ENCODE measurements around the gene RANBP3. TPM values are rescaled to one million over a fixed set of nuclear protein-coding genes. Genes with fewer than 3 reads are reported as not detected.

The RANBP3 gene
- total RNA-seq, 5 donors from 2014 or later (not counting 1 experiment from before 2014, with no cell fraction given), result 90.2 to 101 (median 98.3) TPM

DNA sequence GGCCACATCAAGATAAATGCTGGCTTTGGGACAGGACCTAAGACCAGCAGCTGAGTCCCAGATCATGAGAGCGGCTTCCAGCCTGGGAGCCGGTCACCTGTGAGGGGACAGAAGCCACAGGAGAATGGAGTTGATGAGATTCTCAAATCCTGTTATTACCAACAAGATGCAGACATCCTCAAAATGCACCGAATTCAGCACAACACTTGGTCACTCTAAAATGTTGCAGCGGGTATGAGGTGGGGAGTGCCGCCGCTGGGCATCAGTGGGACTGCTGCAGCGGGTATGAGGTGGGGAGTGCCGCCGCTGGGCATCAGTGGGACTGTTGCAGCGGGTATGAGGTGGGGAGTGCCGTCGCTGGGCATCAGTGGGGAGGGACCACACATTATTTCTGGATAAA, 21.2 kb downstream of the RANBP3 start:
- no peaks in the 10 kb centered on the region for H3K9me3 ChIP-seq
- no peaks in the 10 kb centered on the region for H3K27me3 ChIP-seq (replicated peaks in 1 of 2; ENCODE audit: control insufficient read depth in 2 of 2, extremely low read depth in 1 of 2, insufficient read depth in 2 of 2, low read length in 1 of 2)
- Mint-ChIP-seq H3K4me3 (no peak overlapping the region), H3K4me1 (peaks cover 84 to 96% (median 95%) of the 10 kb centered on the region in 3 donors), H3K9me3 (no peaks in the 10 kb centered on the region), H3K27ac (peak overlapping the region; percentile 8 to 77), H3K36me3 (peaks cover 3% of the 10 kb centered on the region), H3K27me3 (no peaks in the 10 kb centered on the region)
- H3K4me3 ChIP-seq (ENCODE audit: control insufficient read depth in 1 of 2, extremely low read depth in 1 of 2, low read length in 1 of 2), result no peak overlapping the region
- CTCF ChIA-PET, result interaction anchor here in 1 of 2 donors (1.1 kb wide), 1 partner anchor 11 kb away, joined by 4 read pairs; no protein-coding TSS in a partner anchor
- H3K36me3 ChIP-seq (ENCODE audit: control insufficient read depth in 2 of 2, extremely low read depth in 1 of 2, insufficient read depth in 1 of 2, low read length in 1 of 2), result peaks cover 0 to 17% of the 10 kb centered on the region in 2 donors
- ATAC-seq (replicated peaks in 1 of 4) (no peak), DNase-seq (no peak)
- 94% methylated on average over 9 of the region's 12 CpGs for WGBS (ENCODE audit: insufficient coverage)
- POLR2A ChIA-PET, result no interaction called here
- peaks cover 51 to 82% of the 10 kb centered on the region in 2 experiments for H3K4me1 ChIP-seq (ENCODE audit: control insufficient read depth in 1 of 2, extremely low read depth in 1 of 2, insufficient read depth in 2 of 2, low read length in 2 of 2)
- no peak overlapping the region for H3K27ac ChIP-seq (ENCODE audit: low read length)

GRCh38 chr19:5956323-5956722, 21.6 kb downstream of the RANBP3 start:
- POLR2A ChIA-PET, result no interaction called here
- H3K4me1 ChIP-seq (ENCODE audit: control insufficient read depth in 1 of 2, extremely low read depth in 1 of 2, insufficient read depth in 2 of 2, low read length in 2 of 2), result peaks cover 53 to 82% of the 10 kb centered on the region in 2 experiments

GRCh38 chr19:5955636-5955935, 22.4 kb downstream of the RANBP3 start:
- Histone ChIP-seq H3K27me3 (replicated peaks in 1 of 2; ENCODE audit: control insufficient read depth in 2 of 2, extremely low read depth in 1 of 2, insufficient read depth in 2 of 2, low read length in 1 of 2) (no peaks in the 10 kb centered on the region), H3K4me1 (ENCODE audit: control insufficient read depth in 1 of 2, extremely low read depth in 1 of 2, insufficient read depth in 2 of 2, low read length in 2 of 2) (peaks cover 57 to 81% of the 10 kb centered on the region in 2 experiments), H3K9me3 (no peaks in the 10 kb centered on the region), H3K36me3 (ENCODE audit: control insufficient read depth in 2 of 2, extremely low read depth in 1 of 2, insufficient read depth in 1 of 2, low read length in 1 of 2) (peaks cover 0 to 19% of the 10 kb centered on the region in 2 donors), H3K4me3 (ENCODE audit: control insufficient read depth in 1 of 2, extremely low read depth in 1 of 2, low read length in 1 of 2) (no peak overlapping the region), H3K27ac (ENCODE audit: low read length) (no peak overlapping the region)
- H3K4me1 Mint-ChIP-seq, result peaks cover 84 to 96% (median 95%) of the 10 kb centered on the region in 3 donors
- 100% methylated on average over 1 of the region's 3 CpGs for WGBS (ENCODE audit: insufficient coverage)
- no peaks in the 10 kb centered on the region for H3K27me3 Mint-ChIP-seq
- ChIA-PET POLR2A (no interaction called here), CTCF (interaction anchor here in 1 of 2 donors (1.1 kb wide), 1 partner anchor 12 kb away, joined by 4 read pairs; no protein-coding TSS in a partner anchor)
- DNase-seq (no peak), ATAC-seq (replicated peaks in 1 of 4) (no peak)
- H3K27ac Mint-ChIP-seq, result peak overlapping the region; percentile 61 to 77
- peaks cover 3% of the 10 kb centered on the region for H3K36me3 Mint-ChIP-seq
- no peaks in the 10 kb centered on the region for H3K9me3 Mint-ChIP-seq
- no peak overlapping the region for H3K4me3 Mint-ChIP-seq

More at GRCh38 chr19:5956323-5956722, 21.6 kb downstream of the RANBP3 start:
- Histone ChIP-seq H3K27me3 (replicated peaks in 1 of 2; ENCODE audit: control insufficient read depth in 2 of 2, extremely low read depth in 1 of 2, insufficient read depth in 2 of 2, low read length in 1 of 2) (no peaks in the 10 kb centered on the region), H3K4me3 (ENCODE audit: control insufficient read depth in 1 of 2, extremely low read depth in 1 of 2, low read length in 1 of 2) (no peak overlapping the region), H3K36me3 (ENCODE audit: control insufficient read depth in 2 of 2, extremely low read depth in 1 of 2, insufficient read depth in 1 of 2, low read length in 1 of 2) (peaks cover 0 to 17% of the 10 kb centered on the region in 2 donors), H3K9me3 (no peaks in the 10 kb centered on the region), H3K27ac (ENCODE audit: low read length) (no peak overlapping the region)
- DNase-seq (no peak), ATAC-seq (replicated peaks in 1 of 4) (no peak)
- peak overlapping the region; percentile 51 to 77 for H3K27ac Mint-ChIP-seq
- no peaks in the 10 kb centered on the region for H3K9me3 Mint-ChIP-seq
- peaks cover 84 to 96% (median 95%) of the 10 kb centered on the region in 3 donors for H3K4me1 Mint-ChIP-seq
- CTCF ChIA-PET, result interaction anchor here in 1 of 2 donors (1.1 kb wide), 1 partner anchor 12 kb away, joined by 4 read pairs; no protein-coding TSS in a partner anchor
- H3K4me3 Mint-ChIP-seq, result no peak overlapping the region
- H3K27me3 Mint-ChIP-seq, result no peaks in the 10 kb centered on the region
- WGBS (ENCODE audit: insufficient coverage), result 80% methylated on average over 1 of the region's 3 CpGs
- H3K36me3 Mint-ChIP-seq, result peaks cover 3% of the 10 kb centered on the region

GRCh38 chr19:5954293-5954692, 23.6 kb downstream of the RANBP3 start:
- H3K4me3 ChIP-seq (ENCODE audit: control insufficient read depth in 1 of 2, extremely low read depth in 1 of 2, low read length in 1 of 2), result no peak overlapping the region
- no peaks in the 10 kb centered on the region for H3K27me3 ChIP-seq (replicated peaks in 1 of 2; ENCODE audit: control insufficient read depth in 2 of 2, extremely low read depth in 1 of 2, insufficient read depth in 2 of 2, low read length in 1 of 2)
- H3K4me1 ChIP-seq (ENCODE audit: control insufficient read depth in 1 of 2, extremely low read depth in 1 of 2, insufficient read depth in 2 of 2, low read length in 2 of 2), result peaks cover 58 to 81% of the 10 kb centered on the region in 2 experiments
- ChIA-PET POLR2A (no interaction called here), CTCF (no interaction called here)
- H3K27ac ChIP-seq (ENCODE audit: low read length), result peak overlapping the region; percentile 55
- Mint-ChIP-seq H3K27ac (peak overlapping the region; percentile 93 to 98), H3K4me3 (peak overlapping the region; percentile 60 to 86 (median 70)), H3K4me1 (peaks cover 84 to 96% (median 96%) of the 10 kb centered on the region in 3 donors), H3K36me3 (peaks cover 3% of the 10 kb centered on the region), H3K9me3 (no peaks in the 10 kb centered on the region), H3K27me3 (no peaks in the 10 kb centered on the region)
- 71% methylated on average over 4 of the region's 6 CpGs for WGBS (ENCODE audit: insufficient coverage)
- no peak for DNase-seq
- no peaks in the 10 kb centered on the region for H3K9me3 ChIP-seq
- no peak for ATAC-seq (replicated peaks in 1 of 4)
- H3K36me3 ChIP-seq (ENCODE audit: control insufficient read depth in 2 of 2, extremely low read depth in 1 of 2, insufficient read depth in 1 of 2, low read length in 1 of 2), result peaks cover 0 to 20% of the 10 kb centered on the region in 2 donors

DNA sequence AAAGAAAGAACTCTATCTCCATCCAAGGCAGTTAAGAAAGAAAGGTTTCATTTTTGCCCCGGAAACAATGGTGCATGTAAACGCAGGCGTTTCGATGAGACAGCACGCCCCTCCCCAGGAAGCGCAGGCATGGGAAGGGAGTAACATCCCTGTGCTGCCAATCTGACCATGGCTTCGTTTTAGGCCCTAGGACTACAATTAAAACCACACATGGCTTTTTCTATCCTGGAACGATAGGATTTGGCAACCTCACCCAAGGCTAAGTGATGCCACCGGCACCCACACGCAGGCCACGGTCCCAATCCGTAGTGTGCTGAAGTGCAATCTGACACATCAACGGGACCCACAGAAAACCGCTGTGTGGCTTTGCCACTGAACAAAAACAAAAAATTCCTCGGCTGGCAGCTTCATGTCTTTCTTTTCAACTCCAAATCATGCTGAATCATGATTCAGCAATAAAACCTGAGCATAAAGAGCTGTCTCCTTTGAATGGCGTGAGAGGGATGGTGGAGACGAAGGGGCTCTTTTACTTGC, 24.2 kb downstream of the RANBP3 start:
- Mint-ChIP-seq H3K4me3 (peak overlapping the region; percentile 60 to 86 (median 70)), H3K27ac (peak overlapping the region; percentile 93 to 98), H3K27me3 (no peaks in the 10 kb centered on the region), H3K9me3 (no peaks in the 10 kb centered on the region), H3K36me3 (peaks cover 7% of the 10 kb centered on the region), H3K4me1 (peaks cover 84 to 96% (median 96%) of the 10 kb centered on the region in 3 donors)
- no peaks in the 10 kb centered on the region for H3K27me3 ChIP-seq (replicated peaks in 1 of 2; ENCODE audit: control insufficient read depth in 2 of 2, extremely low read depth in 1 of 2, insufficient read depth in 2 of 2, low read length in 1 of 2)
- DNase-seq (peak in 7 of 35 experiments; percentile 20 to 45 (median 22)), ATAC-seq (replicated peaks in 1 of 4) (peak; percentile 28 to 37 (median 32))
- H3K27ac ChIP-seq (ENCODE audit: low read length), result peak overlapping the region; percentile 55
- POLR2A ChIA-PET, result no interaction called here
- no peaks in the 10 kb centered on the region for H3K9me3 ChIP-seq
- CTCF ChIA-PET, result interaction anchor here in 1 of 2 donors (0.5 to 1.1 kb wide), 2 partner anchors 21 to 784 kb away, joined by 3 to 4 read pairs; partner anchors contain the start of gene GPR108
- H3K4me3 ChIP-seq (ENCODE audit: control insufficient read depth in 1 of 2, extremely low read depth in 1 of 2, low read length in 1 of 2), result peak overlapping the region in 1 of 2 donors; percentile 5
- H3K36me3 ChIP-seq (ENCODE audit: control insufficient read depth in 2 of 2, extremely low read depth in 1 of 2, insufficient read depth in 1 of 2, low read length in 1 of 2), result peaks cover 0 to 20% of the 10 kb centered on the region in 2 donors
- peaks cover 56 to 81% of the 10 kb centered on the region in 2 experiments for H3K4me1 ChIP-seq (ENCODE audit: control insufficient read depth in 1 of 2, extremely low read depth in 1 of 2, insufficient read depth in 2 of 2, low read length in 2 of 2)
- WGBS (ENCODE audit: insufficient coverage), result 25% methylated on average over 12 of the region's 17 CpGs

DNA sequence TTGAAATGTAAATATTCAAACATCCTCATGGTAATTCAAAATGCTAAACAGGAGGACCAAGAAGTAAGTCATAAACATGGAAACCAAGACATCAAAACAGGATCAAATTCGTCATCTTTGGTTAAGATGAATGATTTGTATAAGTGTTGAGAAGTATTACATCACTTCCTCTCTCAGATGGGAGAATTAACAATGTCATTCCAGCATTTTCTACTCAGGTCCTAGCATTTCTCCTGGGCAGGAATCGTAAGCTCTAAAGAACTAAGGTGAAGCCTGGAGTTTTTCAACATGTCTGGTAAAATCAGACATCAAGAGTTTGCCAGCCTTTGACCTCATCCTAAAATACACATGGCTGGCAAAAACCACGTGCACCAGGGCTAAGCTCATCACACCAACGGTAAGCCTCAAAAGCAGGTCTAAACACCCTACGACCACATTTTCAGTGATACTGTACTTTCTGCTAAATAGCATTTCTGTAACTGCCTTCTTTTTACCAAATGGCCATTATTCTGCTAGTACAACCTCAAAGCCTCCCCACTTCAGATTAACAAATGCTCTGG, 24.8 kb downstream of the RANBP3 start:
- H3K27me3 ChIP-seq (replicated peaks in 1 of 2; ENCODE audit: control insufficient read depth in 2 of 2, extremely low read depth in 1 of 2, insufficient read depth in 2 of 2, low read length in 1 of 2), result no peaks in the 10 kb centered on the region
- H3K36me3 ChIP-seq (ENCODE audit: control insufficient read depth in 2 of 2, extremely low read depth in 1 of 2, insufficient read depth in 1 of 2, low read length in 1 of 2), result peaks cover 0 to 14% of the 10 kb centered on the region in 2 donors
- WGBS (ENCODE audit: insufficient coverage), result 36% methylated on average over 4 of the region's 5 CpGs
- POLR2A ChIA-PET, result no interaction called here
- Mint-ChIP-seq H3K27ac (peak overlapping the region; percentile 93 to 98), H3K36me3 (peaks cover 7% of the 10 kb centered on the region), H3K4me1 (peaks cover 88 to 95% (median 95%) of the 10 kb centered on the region in 3 donors), H3K4me3 (peak overlapping the region; percentile 60 to 86 (median 70)), H3K27me3 (no peaks in the 10 kb centered on the region), H3K9me3 (no peaks in the 10 kb centered on the region)
- no peak for DNase-seq
- ATAC-seq (replicated peaks in 1 of 4), result no peak
- no peak overlapping the region for H3K4me3 ChIP-seq (ENCODE audit: control insufficient read depth in 1 of 2, extremely low read depth in 1 of 2, low read length in 1 of 2)
- H3K27ac ChIP-seq (ENCODE audit: low read length), result peak overlapping the region; percentile 55
- H3K9me3 ChIP-seq, result no peaks in the 10 kb centered on the region
- CTCF ChIA-PET, result interaction anchor here (0.5 to 1.1 kb wide), 4 partner anchors 15 to 784 kb away, joined by 3 to 4 read pairs (median 3); partner anchors contain the start of gene GPR108 (in 1 of the 2)
- H3K4me1 ChIP-seq (ENCODE audit: control insufficient read depth in 1 of 2, extremely low read depth in 1 of 2, insufficient read depth in 2 of 2, low read length in 2 of 2), result peaks cover 50 to 81% of the 10 kb centered on the region in 2 experiments

All from T-cell (primary cell).